NCI-H2081 (cell line): Measurements from ENCODE around the gene SPNS3.

Experiments
- DNase-seq, 2 experiments: peaks; one replicate each; lab custom pipeline; 2025; lab: John Stamatoyannopoulos, UW

SPNS3 gene

DNA sequence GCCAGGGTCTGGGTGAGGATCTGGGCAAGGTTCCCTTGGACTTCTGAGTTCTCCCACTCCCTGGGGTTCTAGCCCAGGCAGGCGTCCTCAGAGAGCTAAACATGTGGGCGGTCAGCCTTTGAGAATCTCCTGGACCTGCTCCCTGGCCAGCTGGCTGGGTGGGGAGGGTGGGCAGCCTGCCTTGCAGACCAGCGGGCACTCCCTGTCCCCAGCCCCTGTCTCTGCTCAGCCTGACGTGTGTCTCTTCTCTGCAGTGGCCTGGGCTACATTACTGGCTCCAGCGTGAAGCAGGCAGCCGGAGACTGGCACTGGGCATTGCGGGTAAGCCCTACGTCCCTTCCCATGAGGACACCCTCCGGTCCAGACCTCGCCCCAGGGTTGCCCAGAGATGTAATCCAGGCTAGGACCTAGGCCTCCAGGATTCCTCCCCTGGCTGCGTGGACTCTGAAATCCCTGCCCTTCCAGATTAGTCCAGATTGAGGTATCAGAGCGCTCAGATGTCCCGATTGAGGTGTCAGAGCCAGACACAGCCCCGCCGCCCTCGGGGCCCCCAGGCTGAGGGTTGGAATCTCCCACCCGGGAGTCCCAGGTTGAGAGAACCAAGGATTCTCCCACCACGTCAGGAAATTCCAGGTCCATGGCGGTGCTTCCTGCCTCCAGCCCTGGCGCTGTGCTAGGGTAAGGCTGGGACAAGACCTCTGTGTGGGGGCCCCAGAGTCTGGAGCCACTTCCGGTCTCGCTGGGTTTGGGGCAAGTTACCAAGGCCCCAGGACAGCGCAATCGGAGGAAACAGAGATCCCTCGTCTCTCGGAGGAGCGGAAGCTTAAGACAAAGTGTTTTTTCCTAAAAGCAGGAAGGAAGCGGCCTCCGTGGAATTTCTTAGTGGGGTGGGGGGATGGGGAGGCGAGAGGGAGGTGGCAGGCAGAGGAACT lies 97.3 kb downstream of the SPNS3 start:
- no peak for DNase-seq

DNA sequence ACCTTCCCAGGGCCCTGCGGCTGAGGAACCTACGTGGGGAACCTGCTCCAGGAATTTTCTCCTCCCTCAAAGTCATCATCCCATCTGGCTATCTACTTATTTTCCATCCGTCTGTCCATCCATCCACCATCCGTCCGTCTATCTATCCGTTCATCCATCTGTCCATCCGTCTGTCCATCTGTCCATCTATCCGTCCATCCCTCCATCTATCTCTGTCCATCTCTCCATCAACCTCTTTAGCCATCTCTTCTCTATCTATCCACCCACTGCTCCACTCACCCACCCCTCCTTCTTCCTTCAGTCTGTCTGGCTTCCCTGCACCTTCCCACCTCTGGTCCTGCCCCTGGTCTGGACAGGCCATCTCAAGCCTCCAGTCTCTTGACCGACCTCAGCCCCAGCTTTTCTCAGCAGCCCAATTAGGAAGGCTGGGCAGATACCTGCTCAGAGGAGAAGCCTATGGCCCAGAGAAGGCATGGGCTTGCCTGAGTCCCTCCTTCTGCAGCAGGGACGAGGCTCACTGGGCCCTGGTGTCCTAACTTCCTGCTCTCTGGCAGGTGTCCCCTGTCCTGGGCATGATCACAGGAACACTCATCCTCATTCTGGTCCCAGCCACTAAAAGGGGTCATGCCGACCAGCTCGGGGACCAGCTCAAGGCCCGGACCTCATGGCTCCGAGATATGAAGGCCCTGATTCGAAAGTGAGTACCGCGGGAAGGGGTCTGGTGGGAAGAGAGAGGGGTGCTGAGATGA lies 98.4 kb downstream of the SPNS3 start:
- DNase-seq, result no peak

DNA sequence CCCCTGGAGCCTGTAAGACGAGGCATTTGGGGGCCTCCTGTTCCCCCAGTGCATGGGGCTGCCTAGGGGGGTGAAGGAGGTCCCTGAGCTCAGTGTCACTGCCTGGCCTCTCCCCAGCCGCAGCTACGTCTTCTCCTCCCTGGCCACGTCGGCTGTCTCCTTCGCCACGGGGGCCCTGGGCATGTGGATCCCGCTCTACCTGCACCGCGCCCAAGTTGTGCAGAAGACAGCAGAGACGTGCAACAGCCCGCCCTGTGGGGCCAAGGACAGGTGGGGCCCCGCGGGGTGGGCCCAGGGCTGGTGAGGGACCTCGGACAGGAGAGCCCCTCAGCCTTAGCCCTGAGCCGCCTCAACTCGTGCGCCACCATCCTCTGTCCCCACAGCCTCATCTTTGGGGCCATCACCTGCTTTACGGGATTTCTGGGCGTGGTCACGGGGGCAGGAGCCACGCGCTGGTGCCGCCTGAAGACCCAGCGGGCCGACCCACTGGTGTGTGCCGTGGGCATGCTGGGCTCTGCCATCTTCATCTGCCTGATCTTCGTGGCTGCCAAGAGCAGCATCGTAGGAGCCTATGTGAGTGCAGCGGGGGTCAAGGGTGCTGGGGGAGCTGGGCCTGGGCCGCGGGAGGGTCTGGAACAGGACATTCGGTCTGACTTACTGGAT lies 99.3 kb downstream of the SPNS3 start:
- no peak for DNase-seq

DNA sequence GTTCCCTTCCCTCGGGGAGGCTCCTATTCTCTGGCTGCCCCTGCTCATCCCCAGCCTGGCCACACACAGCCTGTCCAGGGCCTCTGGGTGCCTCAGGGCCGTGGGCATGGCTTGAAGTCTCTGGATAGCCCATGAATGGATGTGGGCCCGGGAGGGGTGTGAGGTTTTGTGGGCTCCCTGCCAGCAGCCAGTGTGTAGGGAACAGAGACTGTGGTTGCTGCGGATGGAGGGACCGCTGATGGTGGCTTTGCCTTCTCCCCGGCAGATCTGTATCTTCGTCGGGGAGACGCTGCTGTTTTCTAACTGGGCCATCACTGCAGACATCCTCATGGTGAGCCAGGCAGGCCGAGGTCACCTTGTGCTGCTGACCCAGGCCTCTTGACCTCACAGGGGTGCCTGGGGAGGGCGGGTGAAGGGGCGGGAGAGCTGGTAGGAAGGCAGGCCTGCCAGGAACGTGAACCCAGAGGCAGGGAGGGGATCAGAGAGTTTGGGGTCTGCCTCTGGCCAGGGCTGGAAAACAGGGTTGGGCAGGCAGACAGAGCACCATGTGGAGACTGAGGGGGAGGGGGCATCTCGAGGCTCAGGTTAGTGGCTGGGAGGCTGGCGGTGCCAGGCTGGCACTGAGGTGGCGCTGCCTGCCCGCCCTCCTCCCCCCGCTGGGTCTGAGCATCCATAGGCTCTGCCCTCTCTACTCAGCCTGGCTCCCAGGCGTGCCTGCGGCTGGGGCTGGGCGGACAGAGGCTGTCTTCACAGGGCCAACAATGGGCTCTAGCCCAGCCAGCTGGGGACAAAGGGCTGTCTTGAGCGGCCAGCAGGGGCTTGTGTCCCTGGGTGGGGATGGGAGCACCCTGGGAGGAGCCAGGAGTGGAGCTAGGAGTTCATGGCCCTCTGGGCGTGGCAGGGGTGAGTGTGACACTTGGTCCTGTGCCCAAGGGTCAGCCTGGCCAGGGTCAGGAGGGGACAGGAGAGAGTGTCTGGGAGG lies 100.1 kb downstream of the SPNS3 start:
- DNase-seq, result no peak

DNA sequence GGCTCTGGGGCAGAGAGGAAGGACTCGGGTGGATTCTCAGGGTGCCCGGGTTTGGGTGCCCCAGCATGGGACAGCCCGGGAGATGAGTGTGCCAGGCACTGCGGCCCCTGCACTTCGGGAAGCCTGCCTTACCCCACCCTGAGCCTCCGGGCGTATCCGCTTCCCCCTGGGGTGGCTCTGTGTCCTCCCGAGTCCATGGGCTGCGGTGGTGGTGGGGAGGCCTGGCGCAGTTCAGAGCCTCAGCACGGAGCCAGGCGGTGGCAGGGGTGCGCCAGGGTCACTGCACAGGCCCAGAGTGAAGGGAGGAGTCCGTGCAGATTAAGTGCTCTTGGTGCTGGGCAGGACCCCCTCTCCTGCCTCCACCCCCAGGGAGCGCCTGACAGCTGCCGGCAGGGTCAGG lies 100.8 kb downstream of the SPNS3 start:
- no peak for DNase-seq

DNA sequence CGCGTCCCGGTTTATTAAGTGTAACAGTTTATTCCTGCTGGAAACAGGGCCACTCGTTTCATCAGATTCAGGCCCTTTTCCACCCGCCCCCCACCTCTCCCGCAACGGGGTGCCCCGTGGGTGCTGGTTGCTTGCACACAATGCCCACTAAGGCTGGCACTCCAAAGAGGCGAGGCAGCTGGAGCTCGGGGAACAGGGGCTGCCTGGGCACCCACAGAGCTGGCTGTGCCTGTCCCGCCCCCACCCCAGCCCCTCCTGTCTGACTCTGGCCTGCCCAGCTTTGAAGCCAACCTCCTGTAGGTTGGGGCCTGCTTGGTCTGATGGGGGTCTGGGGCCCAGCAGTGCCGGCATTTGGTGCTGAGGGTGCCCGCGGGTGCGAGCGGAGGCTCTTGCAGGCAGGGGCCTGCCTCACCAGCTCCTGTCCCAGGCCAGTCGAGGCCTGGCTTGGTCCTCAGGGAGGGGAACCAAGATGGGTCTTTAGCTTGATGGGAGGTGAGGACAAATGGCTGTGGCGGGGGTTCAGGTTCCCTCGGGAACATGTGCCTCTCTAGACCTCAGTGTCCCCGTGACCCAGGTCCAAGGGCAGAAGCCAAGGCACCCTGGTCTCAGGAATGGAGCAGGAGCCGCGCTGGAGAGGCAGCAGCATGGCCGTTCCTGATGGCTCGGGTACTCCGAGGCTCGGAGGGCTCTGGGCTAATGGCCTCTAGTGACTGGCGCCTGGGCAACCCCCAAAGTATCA lies 101.4 kb downstream of the SPNS3 start:
- no peak for DNase-seq

DNA sequence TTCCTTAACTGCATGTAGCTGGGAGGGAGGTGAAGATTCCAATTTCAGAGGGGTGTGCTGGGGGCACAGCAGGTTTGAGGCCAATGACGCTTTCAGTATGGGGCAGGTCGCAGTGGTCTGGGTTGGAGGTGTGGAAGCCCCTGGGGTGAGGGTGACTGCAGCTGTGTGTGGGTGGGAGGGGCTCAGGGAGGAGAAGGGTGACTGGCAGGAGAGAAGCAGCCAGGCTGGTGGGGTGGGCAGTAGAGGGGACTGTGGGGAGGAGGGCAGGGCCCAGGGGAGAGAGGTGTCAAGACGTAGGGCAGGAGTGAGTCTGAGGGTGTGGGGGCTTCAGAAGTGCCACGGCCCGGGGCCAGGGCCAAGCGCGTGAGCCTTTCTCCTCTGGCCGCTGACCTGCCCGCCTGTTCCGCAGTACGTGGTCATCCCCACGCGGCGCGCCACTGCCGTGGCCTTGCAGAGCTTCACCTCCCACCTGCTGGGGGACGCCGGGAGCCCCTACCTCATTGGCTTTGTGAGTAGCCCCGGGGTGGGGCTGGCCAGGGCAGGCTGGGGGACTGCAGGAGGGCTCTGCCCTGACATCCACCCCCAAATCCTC lies 102.0 kb downstream of the SPNS3 start:
- no peak for DNase-seq

DNA sequence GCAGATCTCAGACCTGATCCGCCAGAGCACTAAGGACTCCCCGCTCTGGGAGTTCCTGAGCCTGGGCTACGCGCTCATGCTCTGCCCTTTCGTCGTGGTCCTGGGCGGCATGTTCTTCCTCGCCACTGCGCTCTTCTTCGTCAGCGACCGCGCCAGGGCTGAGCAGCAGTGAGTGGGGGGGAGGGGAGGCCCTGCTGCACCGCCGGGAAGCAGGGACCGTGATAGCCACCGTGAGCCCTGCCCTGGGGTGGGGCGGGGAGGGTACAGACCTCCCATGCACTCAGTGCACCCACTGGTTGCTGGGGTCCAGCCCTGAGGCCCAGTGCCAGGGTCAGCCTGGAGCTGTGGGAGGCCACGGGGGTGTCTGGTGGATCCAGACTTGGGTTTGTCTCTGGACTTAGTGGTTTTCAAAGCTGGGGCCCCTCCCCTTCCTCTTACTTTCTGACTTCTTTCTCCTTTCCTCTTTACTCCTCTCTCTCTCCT lies 102.6 kb downstream of the SPNS3 start:
- no peak for DNase-seq

DNA sequence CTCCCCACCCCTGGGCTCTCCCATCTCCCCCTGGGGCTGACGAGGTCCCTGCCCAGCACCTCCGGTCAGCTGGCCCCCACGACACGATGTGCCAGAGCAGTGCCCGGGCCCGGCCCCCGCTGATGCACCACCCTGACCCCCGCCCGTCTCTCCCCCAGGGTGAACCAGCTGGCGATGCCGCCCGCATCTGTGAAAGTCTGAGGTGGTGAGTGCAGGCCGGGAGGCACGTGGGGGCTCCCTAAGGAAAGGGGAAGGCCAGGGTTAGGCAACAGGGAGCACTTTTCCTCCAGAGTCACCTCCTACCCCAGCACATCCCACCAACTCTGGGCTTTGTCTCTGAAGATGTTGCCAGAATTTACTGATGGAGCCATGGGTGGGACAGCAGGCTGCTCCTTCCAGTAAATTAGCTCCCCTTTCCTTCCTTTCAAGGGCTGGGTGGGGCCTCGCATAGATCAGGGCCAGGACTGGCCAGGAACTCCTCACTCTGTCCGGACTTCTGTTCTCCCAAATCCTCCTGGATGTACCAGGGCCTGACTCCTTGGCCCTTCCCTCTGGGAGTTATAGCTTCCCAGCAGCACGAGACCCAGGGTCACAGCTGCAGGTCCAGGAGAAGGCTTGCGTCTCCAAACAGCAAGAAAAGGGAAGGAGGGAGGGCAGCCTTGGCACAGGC lies 103.1 kb downstream of the SPNS3 start:
- DNase-seq, result no peak
